GM21447 (cell line): ENCODE measurements around the gene KIF5C.
A peak's percentile ranks its signal among the peaks of the same experiment; 100 is the strongest.

Experiments
- ATAC-seq: cut with Tn5 transposase; IDR thresholded peaks from one replicate; pipeline ENCODE4 v1.9.1; 2021; ENCODE audit not compliant: unreplicated experiment

KIF5C gene

GRCh38 chr2:149039213-149039724 lies 164.2 kb downstream of the KIF5C start:
- peak; percentile 8 for ATAC-seq

- ATAC-seq = peak; percentile 45
These were observed 165.4 kb downstream of the KIF5C start for GRCh38 chr2:149040451-149040850.

DNA sequence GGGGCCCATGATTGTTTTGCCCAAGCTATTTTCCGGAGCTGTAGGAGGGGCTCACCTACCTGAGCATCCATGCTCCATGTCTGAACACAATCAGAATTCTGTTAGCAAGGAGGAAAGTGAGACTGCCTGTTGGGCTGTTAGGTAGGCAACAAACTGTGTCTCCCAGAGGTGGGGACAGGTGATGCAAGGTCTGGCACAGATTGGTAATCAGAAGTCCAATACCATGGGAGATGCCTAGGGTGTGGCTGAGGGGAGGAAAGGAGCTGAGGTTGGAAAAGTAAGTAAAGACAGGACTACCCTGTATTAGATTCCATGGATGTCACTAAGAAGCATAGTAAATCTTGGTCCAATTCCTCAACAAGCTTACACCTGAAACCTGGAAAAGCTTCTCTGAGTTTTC lies 166.5 kb downstream of the KIF5C start:
- no peak for ATAC-seq

DNA sequence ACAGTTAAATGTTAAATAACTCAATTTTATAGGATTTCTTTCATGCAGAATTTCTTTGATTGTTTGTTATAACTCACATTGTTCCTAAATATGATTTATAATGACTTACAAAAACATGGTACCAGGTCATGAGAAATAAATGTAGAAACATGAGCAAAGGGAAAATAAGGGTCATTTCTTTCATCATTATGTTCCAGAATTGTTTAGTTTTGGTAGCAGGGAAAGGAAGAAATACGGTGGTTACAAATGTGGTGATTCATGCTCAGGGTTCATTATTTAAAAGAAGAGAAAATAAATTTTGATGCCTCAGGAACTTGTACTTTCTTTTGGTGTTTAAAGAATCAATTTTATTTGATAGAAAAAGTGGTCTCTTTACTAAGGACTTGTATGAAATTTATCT lies 167.9 kb downstream of the KIF5C start:
- no peak for ATAC-seq

GRCh38 chr2:149044500-149044899 lies 169.5 kb downstream of the KIF5C start:
- no peak for ATAC-seq

GRCh38 chr2:149047118-149047517 lies 172.1 kb downstream of the KIF5C start:
- no peak for ATAC-seq

- no peak for ATAC-seq
These were observed 174.1 kb downstream of the KIF5C start for GRCh38 chr2:149049142-149049541.

DNA sequence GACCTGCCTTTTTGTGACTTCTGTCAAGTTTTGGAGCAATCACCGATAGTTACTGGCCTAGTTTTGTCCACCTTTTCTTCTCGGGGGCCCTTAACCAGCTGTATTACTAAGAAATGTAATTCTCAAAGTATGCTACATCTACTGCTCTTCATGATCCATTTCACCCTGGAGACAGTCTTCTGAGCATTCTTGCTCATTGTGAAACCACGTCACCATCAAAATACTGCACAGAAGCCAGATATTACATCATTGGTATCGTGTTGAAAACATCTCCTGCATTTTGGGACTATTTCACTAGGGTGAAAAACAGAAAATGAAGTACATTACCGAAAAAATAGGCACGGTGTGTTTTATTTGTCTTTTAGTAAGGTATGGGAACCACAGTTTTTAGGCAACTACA lies 175.2 kb downstream of the KIF5C start:
- no peak for ATAC-seq

DNA sequence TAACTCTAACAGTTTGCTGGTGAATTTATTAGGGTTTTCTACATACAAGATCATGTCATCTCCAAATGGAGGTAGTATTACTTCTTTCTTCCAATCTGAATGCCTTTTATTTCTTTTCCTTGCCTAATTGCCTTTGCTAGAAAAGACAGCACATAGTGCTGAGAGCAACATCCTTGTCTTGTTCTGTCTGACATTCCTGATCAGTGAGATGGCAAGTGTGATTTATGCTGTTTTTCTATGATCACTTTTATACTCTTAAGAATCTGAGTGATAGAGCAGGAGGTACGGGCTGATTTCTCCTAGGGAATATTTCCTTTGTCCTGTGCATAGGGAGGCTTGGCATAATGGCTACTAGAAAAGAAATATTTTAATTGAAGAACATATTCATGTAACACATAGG lies 180.7 kb downstream of the KIF5C start:
- ATAC-seq = no peak

DNA sequence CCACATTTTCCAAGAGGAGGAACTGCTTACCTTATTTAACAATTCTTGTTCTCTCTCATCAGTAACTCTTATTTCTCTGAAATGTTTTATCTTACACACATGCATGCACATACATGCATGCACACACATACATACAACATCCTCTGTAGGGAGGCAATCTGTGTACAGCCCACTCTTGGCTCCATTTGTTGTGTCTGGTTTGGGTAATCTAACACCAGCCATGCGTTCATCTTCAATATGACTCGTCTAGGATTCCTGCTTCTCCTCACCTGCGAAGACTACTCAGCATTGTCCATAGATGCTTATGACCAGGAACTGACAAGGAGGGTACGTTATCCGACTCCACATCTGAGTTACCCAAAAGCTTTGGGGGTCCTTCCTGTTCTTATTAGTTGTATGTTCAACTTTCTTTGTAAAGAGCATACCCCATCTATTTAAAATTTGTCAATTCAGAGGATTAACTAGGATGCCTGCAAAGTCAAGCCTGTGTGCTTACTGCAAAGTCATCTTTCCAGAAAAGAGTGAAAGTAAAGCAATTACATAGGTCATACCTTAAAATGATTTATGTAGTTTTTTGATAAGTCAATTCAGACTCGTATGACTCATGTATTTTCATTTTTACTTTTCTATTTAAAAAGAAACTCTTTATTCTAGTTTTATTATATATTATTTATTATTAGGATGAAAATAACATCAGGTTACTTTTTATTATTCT lies 181.7 kb downstream of the KIF5C start:
- ATAC-seq = no peak

- no peak for ATAC-seq
These were observed 182.4 kb downstream of the KIF5C start for GRCh38 chr2:149057401-149057800.

DNA sequence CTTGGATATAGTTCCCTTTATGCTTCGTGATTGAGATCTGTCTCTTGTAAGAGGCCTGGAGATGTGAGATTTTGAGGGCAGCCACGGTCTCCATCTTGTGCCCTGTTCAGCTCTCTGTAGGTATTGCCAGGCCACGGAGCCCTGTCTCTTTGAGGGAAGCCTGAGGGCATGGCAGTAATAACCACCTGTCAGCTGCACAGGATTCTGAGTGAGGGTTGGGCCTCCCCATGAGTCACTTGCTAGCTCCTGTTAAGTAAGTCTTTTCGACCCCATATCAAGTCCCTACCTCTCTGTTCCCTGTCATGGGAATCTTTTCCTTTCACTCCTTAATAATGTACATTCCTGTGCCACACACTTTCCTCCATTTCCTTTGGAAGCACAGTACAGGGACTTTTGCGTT lies 183.9 kb downstream of the KIF5C start:
- ATAC-seq = no peak

- no peak for ATAC-seq
These were observed 184.8 kb downstream of the KIF5C start for GRCh38 chr2:149059822-149060221.

DNA sequence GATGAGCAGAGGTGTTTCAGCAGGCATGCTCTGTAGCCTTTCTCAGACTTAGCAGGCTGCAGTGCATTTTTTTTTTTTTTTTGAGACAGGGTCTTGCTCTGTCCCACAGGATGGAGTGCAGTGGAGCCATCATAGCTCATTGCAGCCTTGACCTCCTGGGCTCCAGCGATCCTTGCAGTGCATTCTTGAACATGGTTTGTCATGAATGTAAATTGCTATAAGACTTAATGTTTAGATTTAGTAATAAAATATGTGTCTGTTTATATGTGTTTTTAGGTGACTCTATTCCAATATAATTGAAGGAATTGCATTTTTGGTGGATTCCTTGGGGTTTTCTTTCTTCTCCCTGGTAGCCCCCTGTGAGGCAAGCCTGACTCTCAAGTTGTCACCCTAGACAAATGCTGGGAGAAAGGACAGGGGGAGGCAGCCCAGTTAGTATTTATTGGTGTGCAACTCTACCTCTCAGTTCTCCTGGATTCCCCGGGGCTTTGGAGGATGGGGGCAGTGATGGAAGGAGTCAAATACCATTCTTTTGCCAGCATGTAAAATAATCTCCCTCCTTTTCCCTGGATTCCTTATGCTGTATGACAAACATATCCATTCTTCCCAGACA lies 186.2 kb downstream of the KIF5C start:
- ATAC-seq = no peak

GRCh38 chr2:149062531-149062930 lies 187.5 kb downstream of the KIF5C start:
- ATAC-seq = no peak

- ATAC-seq = no peak
These were observed 188.2 kb downstream of the KIF5C start for GRCh38 chr2:149063177-149063576.

DNA sequence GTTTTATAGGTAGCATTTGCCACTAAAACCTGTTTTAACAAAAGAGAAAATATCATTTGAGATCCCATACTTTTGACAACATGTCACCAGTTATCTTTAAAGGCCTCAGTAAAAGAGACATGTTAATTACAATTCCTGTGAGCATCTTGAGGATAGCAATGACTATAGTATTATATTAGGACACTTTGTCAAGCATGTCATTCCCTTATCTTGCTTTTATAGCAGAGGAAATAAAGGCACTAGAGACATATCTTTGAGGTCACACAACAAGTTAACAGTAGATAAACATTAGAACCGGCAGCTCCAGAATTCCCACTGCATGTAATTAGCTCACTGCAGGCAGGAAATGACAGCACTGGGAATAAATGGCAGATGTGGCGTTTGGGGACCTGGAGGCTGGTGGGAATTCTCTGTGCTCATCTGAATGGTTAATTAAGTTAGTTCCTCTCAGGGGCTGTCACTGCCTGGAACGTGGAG lies 189.4 kb downstream of the KIF5C start:
- ATAC-seq = no peak

- no peak for ATAC-seq
These were observed 190.0 kb downstream of the KIF5C start for GRCh38 chr2:149064856-149065630.

DNA sequence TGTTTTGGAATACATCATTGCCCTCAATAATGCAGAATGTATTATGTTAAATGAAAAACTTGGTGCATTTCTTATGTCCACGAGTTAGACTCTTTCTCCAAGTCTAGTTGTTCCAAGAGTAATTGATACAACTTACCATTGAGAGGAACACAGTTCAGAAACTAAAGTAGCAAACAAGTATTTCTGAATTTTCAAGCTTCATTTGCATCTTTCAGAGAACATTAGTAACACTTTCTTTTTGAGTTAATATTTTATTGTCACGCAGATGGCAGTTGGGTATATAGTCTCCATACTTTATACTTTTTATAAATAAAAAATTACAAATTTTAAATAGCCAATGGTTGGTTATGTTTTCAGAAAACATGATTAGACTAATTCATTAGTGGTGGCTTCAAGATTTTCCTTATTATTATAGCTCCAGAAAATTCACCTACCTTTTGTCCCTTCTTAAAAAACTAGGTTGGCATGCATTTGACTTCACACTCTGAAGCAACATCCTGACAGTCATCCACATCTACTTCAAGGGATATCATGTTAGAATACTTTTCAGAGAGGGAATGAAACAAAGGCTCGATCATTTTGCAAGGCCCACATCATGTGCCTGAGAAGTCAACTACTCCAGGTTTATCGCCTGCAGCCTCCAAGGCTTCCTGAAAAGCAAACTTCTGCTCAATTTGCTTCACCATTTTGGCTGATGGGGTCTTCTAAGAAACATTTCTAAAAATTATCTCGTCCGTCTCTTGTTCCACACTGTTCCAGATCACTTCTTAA lies 193.4 kb downstream of the KIF5C start:
- no peak for ATAC-seq

DNA sequence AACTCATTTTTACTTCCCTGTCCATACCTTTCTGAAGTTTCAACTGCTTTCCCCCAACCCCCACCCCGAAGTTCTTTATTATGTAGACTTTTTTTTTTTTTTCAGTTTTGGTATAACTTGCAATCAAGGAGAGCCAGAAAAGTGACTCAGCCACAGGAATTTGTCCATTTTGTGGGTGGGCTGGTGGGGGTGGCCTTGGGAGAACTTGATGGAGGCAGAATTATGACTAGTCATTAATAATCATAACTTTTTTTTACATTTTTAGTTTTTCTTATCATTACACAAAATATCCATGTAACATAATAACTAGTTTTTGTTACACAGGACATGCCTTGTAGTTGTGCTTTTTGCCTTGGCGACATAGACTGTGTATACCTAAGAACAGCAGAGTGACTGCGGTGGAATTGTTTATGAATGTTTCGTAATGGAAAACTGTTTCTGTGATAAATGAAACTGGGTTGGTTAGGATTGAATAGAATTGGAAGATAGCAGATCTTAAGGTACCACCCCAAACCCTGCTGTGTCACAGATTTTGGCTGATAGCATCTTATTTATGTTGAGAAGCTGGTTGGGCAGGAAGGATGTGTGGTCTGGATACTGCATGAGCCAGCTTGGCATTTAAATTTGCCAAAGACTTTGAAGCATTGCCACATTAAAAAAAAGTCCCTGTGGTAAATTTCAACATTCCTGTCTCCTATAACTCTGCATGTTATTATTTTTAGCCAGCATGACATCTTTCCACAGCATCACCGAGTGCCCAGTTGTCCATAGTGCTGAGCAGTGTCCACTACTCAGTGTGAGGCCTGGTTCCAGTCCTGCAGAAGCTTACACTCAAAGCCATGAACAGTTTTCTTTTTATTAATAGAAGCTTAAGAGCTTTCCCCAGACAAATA lies 194.2 kb downstream of the KIF5C start:
- no peak for ATAC-seq
